OCI-LY3 (cell line): ENCODE results near the gene ANKRD65.
"Not testable (repeated sequence)": the region's sequence is repeated elsewhere in the genome, so short reads cannot be mapped to it uniquely, and the experiment has no call there.

Experiments
- H2AFZ ChIP-seq: fragments of 200-600, 300-600 bp; shearing (Covaris generic); 2 replicates; pipeline ENCODE4 v1.6.0; 2014; ENCODE audit warnings: antibody characterized with exemption, low read depth, low read length
- H3K27ac ChIP-seq: fragments of 200-600, 300-600 bp; sonication (generic); 2 replicates; pipeline ENCODE4 v1.5.1; 2014; ENCODE audit warnings: mild to moderate bottlenecking, low read length, moderate library complexity, mixed read lengths
- H3K27me3 ChIP-seq: fragments of 200-600, 300-600 bp; sonication (generic); 2 replicates; pipeline ENCODE4 v1.6.1; 2014; ENCODE audit warnings: low read depth, low read length, mixed read lengths
- H3K36me3 ChIP-seq: fragments of 200-600, 300-600 bp; sonication (generic); replicated peaks from 2 replicates; pipeline ENCODE3; 2014; ENCODE audit warnings: low read depth, low read length, mixed read lengths
- H3K4me1 ChIP-seq: fragments of 300-600, 200-600 bp; sonication (generic); 2 replicates; pipeline ENCODE4 v1.6.1; 2014; ENCODE audit warnings: low read length, mixed read lengths
- H3K4me2 ChIP-seq: fragments of 200-600, 300-600 bp; sonication (generic); 2 replicates; pipeline ENCODE4 v1.6.1; 2014; ENCODE audit warnings: low read length, mixed read lengths
- H3K4me3 ChIP-seq: fragments of 300-600, 200-600 bp; sonication (generic); 2 replicates; pipeline ENCODE4 v1.5.1; 2014; ENCODE audit warnings: antibody characterized with exemption, mild to moderate bottlenecking, low read length, moderate library complexity
- H3K79me2 ChIP-seq: fragments of 300-600, 200-600 bp; shearing (Covaris generic); 2 replicates; pipeline ENCODE4 v1.6.1; 2014; ENCODE audit warnings: mild to moderate bottlenecking, low read length, mixed read lengths
- H3K9ac ChIP-seq: fragments of 300-600, 200-600 bp; shearing (Covaris generic); 2 replicates; pipeline ENCODE4 v1.6.0; 2014; ENCODE audit warnings: mild to moderate bottlenecking, low read length, moderate library complexity
- H3K9me3 ChIP-seq: fragments of 200-600, 300-600 bp; shearing (Covaris generic); 2 replicates; pipeline ENCODE4 v1.6.1; 2014; ENCODE audit warnings: low read length, mixed read lengths; ENCODE audit not compliant: insufficient read depth
- H4K20me1 ChIP-seq: fragments of 200-600, 300-600 bp; sonication (generic); 2 replicates; pipeline ENCODE4 v1.6.1; 2016; ENCODE audit warnings: low read length, mixed read lengths; ENCODE audit not compliant: insufficient read depth
- CTCF ChIP-seq: fragments of 200-600, 300-600 bp; sonication (generic); IDR thresholded peaks from 2 replicates; pipeline ENCODE4 v1.5.1; 2014; ENCODE audit warnings: antibody characterized with exemption, low read length, low read depth
- EZH2phosphoT487 ChIP-seq: fragments of 200-600 bp; shearing (Covaris generic); IDR thresholded peaks from 2 replicates; pipeline ENCODE4 v1.6.1; 2018; ENCODE audit warnings: antibody characterized with exemption, mixed run types, low read depth

Gene ANKRD65

GRCh38 chr1:1419363-1419812 lies 1.7 kb downstream of the ANKRD65 start:
- H3K79me2 ChIP-seq = no peaks in the 10 kb centered on the region
- no peaks in the 10 kb centered on the region for H3K9me3 ChIP-seq
- H3K9ac ChIP-seq = no peak overlapping the region
- peaks cover 28% of the 10 kb centered on the region for H3K4me1 ChIP-seq
- H3K4me3 ChIP-seq = no peak overlapping the region
- H4K20me1 ChIP-seq = no peaks in the 10 kb centered on the region
- no peaks in the 10 kb centered on the region for H3K27me3 ChIP-seq
- no peak overlapping the region for H2AFZ ChIP-seq
- H3K4me2 ChIP-seq = no peak overlapping the region
- no peak overlapping the region for H3K27ac ChIP-seq
- no peaks in the 10 kb centered on the region for H3K36me3 ChIP-seq
- no peak for TF ChIP-seq EZH2phosphoT487
- no peak for TF ChIP-seq CTCF

- peak overlapping the region; percentile 48 for H3K4me2 ChIP-seq
- H3K9ac ChIP-seq = peak overlapping the region; percentile 48
- no peaks in the 10 kb centered on the region for H3K9me3 ChIP-seq
- peak overlapping the region; percentile 90 for H2AFZ ChIP-seq
- peaks cover 28% of the 10 kb centered on the region for H3K4me1 ChIP-seq
- H3K79me2 ChIP-seq = no peaks in the 10 kb centered on the region
- no peaks in the 10 kb centered on the region for H3K27me3 ChIP-seq
- peak overlapping the region; percentile 83 for H3K27ac ChIP-seq
- TF ChIP-seq EZH2phosphoT487 = no peak
- no peak for TF ChIP-seq CTCF
- H3K36me3 ChIP-seq = no peaks in the 10 kb centered on the region
- H4K20me1 ChIP-seq = no peaks in the 10 kb centered on the region
- H3K4me3 ChIP-seq = peak overlapping the region; percentile 20; the same call in 1 of the 2 replicates
These were observed 2.4 kb downstream of the ANKRD65 start for GRCh38 chr1:1418464-1419362.

GRCh38 chr1:1417825-1418463 lies 3.1 kb downstream of the ANKRD65 start:
- H3K36me3 ChIP-seq, H4K20me1 ChIP-seq, H3K27me3 ChIP-seq, H3K9me3 ChIP-seq, H3K79me2 ChIP-seq: not testable (repeated sequence)
- peak overlapping the region; percentile 48; the same call in 1 of the 2 replicates for H3K9ac ChIP-seq
- H3K4me2 ChIP-seq = peak overlapping the region; percentile 48
- H3K4me1 ChIP-seq = peaks cover 28% of the 10 kb centered on the region
- peak overlapping the region; percentile 20; the same call in 1 of the 2 replicates for H3K4me3 ChIP-seq
- H3K27ac ChIP-seq = peak overlapping the region; percentile 83
- peak overlapping the region; percentile 90 for H2AFZ ChIP-seq

- H3K79me2 ChIP-seq, H2AFZ ChIP-seq, H4K20me1 ChIP-seq, H3K9me3 ChIP-seq, H3K27me3 ChIP-seq, H3K9ac ChIP-seq, H3K4me3 ChIP-seq, H3K36me3 ChIP-seq: not testable (repeated sequence)
- peak overlapping the region; percentile 48; the same call in 1 of the 2 replicates for H3K4me2 ChIP-seq
- peaks cover 26% of the 10 kb centered on the region for H3K4me1 ChIP-seq
- H3K27ac ChIP-seq = peak overlapping the region; percentile 83
These were observed 3.7 kb downstream of the ANKRD65 start for GRCh38 chr1:1417396-1417795.

GRCh38 chr1:1415751-1416150 lies 5.3 kb downstream of the ANKRD65 start:
- Histone ChIP-seq H3K27me3 (no peaks in the 10 kb centered on the region), H3K79me2 (no peaks in the 10 kb centered on the region), H3K36me3 (peaks cover 3% of the 10 kb centered on the region), H2AFZ (no peak overlapping the region), H3K4me2 (no peak overlapping the region), H3K9me3 (no peaks in the 10 kb centered on the region), H3K9ac (no peak overlapping the region), H3K27ac (no peak overlapping the region), H4K20me1 (no peaks in the 10 kb centered on the region), H3K4me1 (peaks cover 19% of the 10 kb centered on the region), H3K4me3 (no peak overlapping the region)
- TF ChIP-seq EZH2phosphoT487 = no peak
- no peak for TF ChIP-seq CTCF

GRCh38 chr1:1412311-1412902 lies 8.7 kb downstream of the ANKRD65 start:
- not testable (repeated sequence) for H3K9ac ChIP-seq, H4K20me1 ChIP-seq, H3K9me3 ChIP-seq, H2AFZ ChIP-seq, H3K27ac ChIP-seq, H3K27me3 ChIP-seq, H3K4me3 ChIP-seq, H3K4me2 ChIP-seq, H3K4me1 ChIP-seq
- peaks cover 17% of the 10 kb centered on the region for H3K36me3 ChIP-seq
- peaks cover 23% of the 10 kb centered on the region for H3K79me2 ChIP-seq
